ENCODE measurements around the gene CST7.
"Not testable (repeated sequence)": the region's sequence is repeated elsewhere in the genome, so short reads cannot be mapped to it uniquely, and the experiment has no call there.

CST7 gene

GRCh38 chr20:24986436-24987015, 37.5 kb downstream of the CST7 start:
- no peak for DNase-seq (ENCODE audit: low read depth in 2 of 2)

GRCh38 chr20:24987244-24987643, 38.2 kb downstream of the CST7 start:
- DNase-seq (ENCODE audit: low read depth in 2 of 2): no peak

GRCh38 chr20:24987873-24988835, 39.1 kb downstream of the CST7 start:
- no peak for DNase-seq (ENCODE audit: low read depth in 2 of 2)

GRCh38 chr20:24989162-24989561, 40.1 kb downstream of the CST7 start:
- no peak for DNase-seq (ENCODE audit: low read depth in 2 of 2)

- DNase-seq (ENCODE audit: low read depth in 2 of 2): no peak
Measured at GRCh38 chr20:24990810-24991252, 41.8 kb downstream of the CST7 start.

- DNase-seq (ENCODE audit: low read depth in 2 of 2): no peak
Measured at GRCh38 chr20:24991897-24992486, 42.9 kb downstream of the CST7 start.

GRCh38 chr20:24992487-24993205, 43.6 kb downstream of the CST7 start, which contains the start of gene APMAP:
TSS of gene APMAP (minus strand) at chr20:24992751. CDS start at chr20:24992688, 63 bp downstream.
- DNase-seq (ENCODE audit: low read depth in 2 of 2): peak; percentile 88 to 97

- DNase-seq (ENCODE audit: low read depth in 2 of 2): no peak
Measured at GRCh38 chr20:24993337-24994185, 44.5 kb downstream of the CST7 start.

GRCh38 chr20:24994186-24994465, 45.1 kb downstream of the CST7 start:
- no peak for DNase-seq (ENCODE audit: low read depth in 2 of 2)

- DNase-seq (ENCODE audit: low read depth in 2 of 2): peak; percentile 50 to 73
Measured at GRCh38 chr20:24994470-24995368, 45.6 kb downstream of the CST7 start.

GRCh38 chr20:24995741-24996448, 46.8 kb downstream of the CST7 start:
- no peak for DNase-seq (ENCODE audit: low read depth in 2 of 2)

- no peak for DNase-seq (ENCODE audit: low read depth in 2 of 2)
Measured at GRCh38 chr20:24996449-24997377, 47.6 kb downstream of the CST7 start.

- no peak for DNase-seq (ENCODE audit: low read depth in 2 of 2)
Measured at GRCh38 chr20:24998121-24998520, 49.1 kb downstream of the CST7 start.

GRCh38 chr20:24998631-24999445, 49.8 kb downstream of the CST7 start:
- no peak for DNase-seq (ENCODE audit: low read depth in 2 of 2)

GRCh38 chr20:24999568-24999967, 50.5 kb downstream of the CST7 start:
- DNase-seq (ENCODE audit: low read depth in 2 of 2): no peak

GRCh38 chr20:25000268-25000801, 51.3 kb downstream of the CST7 start:
- DNase-seq (ENCODE audit: low read depth in 2 of 2): no peak

- DNase-seq (ENCODE audit: low read depth in 2 of 2): not testable (repeated sequence)
Measured at GRCh38 chr20:25001323-25001722, 52.3 kb downstream of the CST7 start.

All from stimulated activated CD4-positive, alpha-beta T cell treated with anti-CD3 and anti-CD28 coated beads, Interleukin-1b, Interleukin-23, amount 100 ng/mL, for 1 hour (primary cell).